GM21717 (cell line): ENCODE results near the gene C19orf73.

Experiments used
- ATAC-seq: cut with Tn5 transposase; IDR thresholded peaks from one replicate; pipeline ENCODE4 v1.9.1; 2021; ENCODE audit warnings: mild to moderate bottlenecking, moderate library complexity; ENCODE audit not compliant: unreplicated experiment

C19orf73 gene

GRCh38 chr19:49118565-49119410, at the start of gene C19orf73:
TSS of gene C19orf73 (minus strand) at chr19:49119143. CDS start at chr19:49119022, 121 bp downstream.
- peak; percentile 71 for ATAC-seq

GRCh38 chr19:49168421-49168820, 49.5 kb upstream of the C19orf73 start:
- no peak for ATAC-seq

GRCh38 chr19:49167857-49168409, 49.0 kb upstream of the C19orf73 start:
- no peak for ATAC-seq

- ATAC-seq: no peak
These were observed 46.9 kb upstream of the C19orf73 start for GRCh38 chr19:49165865-49166301.

GRCh38 chr19:49165111-49165750, 46.3 kb upstream of the C19orf73 start:
- no peak for ATAC-seq

GRCh38 chr19:49161987-49162386, 43.0 kb upstream of the C19orf73 start:
- no peak for ATAC-seq

- no peak for ATAC-seq
These were observed 41.7 kb upstream of the C19orf73 start for GRCh38 chr19:49160450-49161189.

GRCh38 chr19:49157445-49158224, 38.7 kb upstream of the C19orf73 start, which contains the start of gene TRPM4:
TSS of gene TRPM4 (plus strand) at chr19:49157792. CDS start at chr19:49157867, 75 bp downstream.
- no peak for ATAC-seq

- ATAC-seq: no peak
These were observed 36.9 kb upstream of the C19orf73 start for GRCh38 chr19:49155820-49156346.

GRCh38 chr19:49155005-49155819, 36.3 kb upstream of the C19orf73 start, which contains the start of gene HRC:
TSS of gene HRC (minus strand) at chr19:49155396. CDS start at chr19:49155237, 159 bp downstream.
- ATAC-seq: no peak

- no peak for ATAC-seq
These were observed 35.3 kb upstream of the C19orf73 start for GRCh38 chr19:49154279-49154678.

- no peak for ATAC-seq
These were observed 34.3 kb upstream of the C19orf73 start for GRCh38 chr19:49153167-49153809.

- no peak for ATAC-seq
These were observed 33.2 kb upstream of the C19orf73 start for GRCh38 chr19:49152119-49152550.

- ATAC-seq: no peak
These were observed 32.5 kb upstream of the C19orf73 start for GRCh38 chr19:49151267-49152118.

- ATAC-seq: no peak
These were observed 32.0 kb upstream of the C19orf73 start for GRCh38 chr19:49150944-49151243.

- no peak for ATAC-seq
These were observed 31.4 kb upstream of the C19orf73 start for GRCh38 chr19:49150106-49150943.

- ATAC-seq: no peak
These were observed 30.7 kb upstream of the C19orf73 start for GRCh38 chr19:49149652-49150105.
